HG02981 (cell line): ENCODE measurements around the gene PRDM2.

Source experiments
- ATAC-seq: cut with Tn5 transposase; IDR thresholded peaks from one replicate; pipeline ENCODE4 v1.9.1; 2021; ENCODE audit warnings: mild to moderate bottlenecking, moderate library complexity; ENCODE audit not compliant: unreplicated experiment

The PRDM2 gene

GRCh38 chr1:13763222-13763621 lies 63.2 kb downstream of the PRDM2 start:
- no peak for ATAC-seq

- ATAC-seq = no peak
These were observed 64.0 kb downstream of the PRDM2 start for GRCh38 chr1:13763991-13764390.

- ATAC-seq = no peak
These were observed 64.8 kb downstream of the PRDM2 start for GRCh38 chr1:13764588-13765332.

GRCh38 chr1:13766592-13767564 lies 66.9 kb downstream of the PRDM2 start:
- no peak for ATAC-seq

- no peak for ATAC-seq
These were observed 69.2 kb downstream of the PRDM2 start for GRCh38 chr1:13769212-13769611.

- ATAC-seq = no peak
These were observed 69.8 kb downstream of the PRDM2 start for GRCh38 chr1:13769830-13770229.

- no peak for ATAC-seq
These were observed 70.8 kb downstream of the PRDM2 start for GRCh38 chr1:13770743-13771142.

- ATAC-seq = no peak
These were observed 71.8 kb downstream of the PRDM2 start for GRCh38 chr1:13771745-13772144.

GRCh38 chr1:13772271-13772670 lies 72.3 kb downstream of the PRDM2 start:
- no peak for ATAC-seq

- no peak for ATAC-seq
These were observed 74.1 kb downstream of the PRDM2 start for GRCh38 chr1:13774121-13774520.

- ATAC-seq = no peak
These were observed 75.5 kb downstream of the PRDM2 start for GRCh38 chr1:13775459-13775858.

- ATAC-seq = no peak
These were observed 75.9 kb downstream of the PRDM2 start for GRCh38 chr1:13775916-13776315.

GRCh38 chr1:13778431-13778830 lies 78.4 kb downstream of the PRDM2 start:
- ATAC-seq = no peak

GRCh38 chr1:13779930-13780329 lies 79.9 kb downstream of the PRDM2 start:
- ATAC-seq = no peak

GRCh38 chr1:13780780-13781179 lies 80.8 kb downstream of the PRDM2 start:
- ATAC-seq = no peak

GRCh38 chr1:13781228-13781627 lies 81.2 kb downstream of the PRDM2 start:
- ATAC-seq = no peak

GRCh38 chr1:13781907-13782633 lies 82.1 kb downstream of the PRDM2 start:
- ATAC-seq = no peak

- ATAC-seq = no peak
These were observed 82.8 kb downstream of the PRDM2 start for GRCh38 chr1:13782634-13783360.

- ATAC-seq = no peak
These were observed 83.6 kb downstream of the PRDM2 start for GRCh38 chr1:13783551-13783950.

- ATAC-seq = no peak
These were observed 85.0 kb downstream of the PRDM2 start for GRCh38 chr1:13784971-13785370.

GRCh38 chr1:13786541-13786940 lies 86.6 kb downstream of the PRDM2 start:
- ATAC-seq = no peak
